ENCODE data around the gene ADPRHL1.

ADPRHL1 gene

GRCh38 chr13:113367771-113368170 lies 85.5 kb downstream of the ADPRHL1 start:
- DNase-seq (ENCODE audit: low spot score), result no peak
- no peak for TF ChIP-seq CTCF (IDR thresholded peaks at IDR 0.05; ENCODE audit: extremely low read depth, insufficient read depth, missing control alignments)
- in situ Hi-C loops (cut with MboI; ENCODE audit: low pct_unique_long_range_greater_than_20kb, low sequenced_read_pairs, unreplicated experiment), result no loop called here

GRCh38 chr13:113367020-113367560 lies 86.2 kb downstream of the ADPRHL1 start:
- in situ Hi-C loops (cut with MboI; ENCODE audit: low pct_unique_long_range_greater_than_20kb, low sequenced_read_pairs, unreplicated experiment), result no loop called here
- TF ChIP-seq CTCF (IDR thresholded peaks at IDR 0.05; ENCODE audit: extremely low read depth, insufficient read depth, missing control alignments), result no peak

GRCh38 chr13:113365971-113366588 lies 87.2 kb downstream of the ADPRHL1 start:
- in situ Hi-C loops (cut with MboI; ENCODE audit: low pct_unique_long_range_greater_than_20kb, low sequenced_read_pairs, unreplicated experiment), result no loop called here
- no peak for DNase-seq (ENCODE audit: low spot score)
- no peak for TF ChIP-seq CTCF (IDR thresholded peaks at IDR 0.05; ENCODE audit: extremely low read depth, insufficient read depth, missing control alignments)

More at GRCh38 chr13:113367020-113367560, 86.2 kb downstream of the ADPRHL1 start:
- no peak for DNase-seq (ENCODE audit: low spot score)

- no peak for DNase-seq (ENCODE audit: low spot score)
- in situ Hi-C loops (cut with MboI; ENCODE audit: low pct_unique_long_range_greater_than_20kb, low sequenced_read_pairs, unreplicated experiment), result no loop called here
- TF ChIP-seq CTCF (IDR thresholded peaks at IDR 0.05; ENCODE audit: extremely low read depth, insufficient read depth, missing control alignments), result no peak
Measured at GRCh38 chr13:113365583-113365970, 87.7 kb downstream of the ADPRHL1 start.

GRCh38 chr13:113364901-113365582 lies 88.2 kb downstream of the ADPRHL1 start:
- TF ChIP-seq CTCF (IDR thresholded peaks at IDR 0.05; ENCODE audit: extremely low read depth, insufficient read depth, missing control alignments), result no peak
- in situ Hi-C loops (cut with MboI; ENCODE audit: low pct_unique_long_range_greater_than_20kb, low sequenced_read_pairs, unreplicated experiment), result no loop called here
- no peak for DNase-seq (ENCODE audit: low spot score)

- in situ Hi-C loops (cut with MboI; ENCODE audit: low pct_unique_long_range_greater_than_20kb, low sequenced_read_pairs, unreplicated experiment), result no loop called here
- DNase-seq (ENCODE audit: low spot score), result peak; percentile 76
- TF ChIP-seq CTCF (IDR thresholded peaks at IDR 0.05; ENCODE audit: extremely low read depth, insufficient read depth, missing control alignments), result no peak
Measured at GRCh38 chr13:113364311-113364889, 88.9 kb downstream of the ADPRHL1 start.

All from GM13977 (cell line).